GM12872 (cell line): ENCODE measurements around the gene ARL17B.
"Not testable (repeated sequence)": the region's sequence is repeated elsewhere in the genome, so short reads cannot be mapped to it uniquely, and the experiment has no call there.

ENCODE experiments used
- CTCF ChIP-seq: IDR thresholded peaks from 3 replicates; pipeline ENCODE4 v1.5.1; 2011; ENCODE audit warnings: low read depth, mild to moderate bottlenecking, low read length, moderate library complexity; ENCODE audit not compliant: insufficient read depth

ARL17B gene

GRCh38 chr17:46361755-46362154, at the start of gene ARL17B:
Gene ARL17B (minus strand): TSS chr17:46361766. CDS start chr17:46358397, 3,369 bp downstream.
- not testable (repeated sequence) for TF ChIP-seq CTCF

- TF ChIP-seq CTCF = not testable (repeated sequence)
Measured at GRCh38 chr17:46294831-46295230, 66.7 kb downstream of the ARL17B start, which contains the start of gene LRRC37A. Gene LRRC37A (plus strand): TSS chr17:46295131. CDS start chr17:46295134, 3 bp downstream.

GRCh38 chr17:46286764-46287221, 74.8 kb downstream of the ARL17B start:
- TF ChIP-seq CTCF = peak; percentile 72

GRCh38 chr17:46274238-46274637, 87.3 kb downstream of the ARL17B start:
- no peak for TF ChIP-seq CTCF

GRCh38 chr17:46273541-46274236, 87.9 kb downstream of the ARL17B start:
- no peak for TF ChIP-seq CTCF

GRCh38 chr17:46270032-46270431, 91.5 kb downstream of the ARL17B start:
- TF ChIP-seq CTCF = no peak

- no peak for TF ChIP-seq CTCF
Measured at GRCh38 chr17:46266656-46267544, 94.7 kb downstream of the ARL17B start.
